Esophagus squamous epithelium (tissue), 4 donors: ENCODE data around the gene PLEKHN1.

Experiments
- POLR2A ChIP-seq, 4 donors: fragments of 450-650 bp; IDR thresholded peaks; one replicate each; pipeline ENCODE4 v1.6.1; 2017; ENCODE audit warnings: antibody characterized with exemption in 4 of 4, mild to moderate bottlenecking in 4 of 4, moderate library complexity in 3 of 4
- TF ChIP-seq, protein P1 (sequence below), 6 experiments: fragments of 450-650 bp in 4 of 6; fragments of 200-600 bp in 2 of 6; sonication (generic) in 2 of 6; IDR thresholded peaks; one replicate each; pipeline ENCODE4 v1.5.1; 2016 to 2019; ENCODE audit warnings: antibody characterized with exemption in 6 of 6, mild to moderate bottlenecking in 4 of 6, moderate library complexity in 4 of 6

DNA sequence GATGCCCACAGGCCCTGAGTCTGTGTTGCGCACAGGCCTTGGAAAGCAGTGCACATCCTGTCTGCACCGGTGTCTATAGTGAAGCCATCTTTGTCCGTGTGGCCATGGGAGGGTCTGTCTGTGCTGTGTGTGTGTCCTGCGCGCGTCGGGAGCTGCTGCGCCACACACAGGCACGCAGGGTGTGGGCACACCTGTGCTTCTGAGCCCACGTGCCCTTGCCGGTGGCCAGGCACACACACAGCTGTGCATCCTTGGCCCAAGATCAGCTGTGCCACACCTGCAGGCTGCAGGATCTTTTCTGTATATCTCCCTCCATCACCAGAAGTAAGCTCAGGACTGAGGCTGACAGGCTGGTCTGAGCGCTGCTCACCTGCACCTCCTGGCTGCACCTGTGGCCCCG is 45.8 kb upstream of the PLEKHN1 start:
- TF ChIP-seq POLR2A (IDR thresholded peaks at IDR 0.05): no peak
- TF ChIP-seq, protein P1, sequence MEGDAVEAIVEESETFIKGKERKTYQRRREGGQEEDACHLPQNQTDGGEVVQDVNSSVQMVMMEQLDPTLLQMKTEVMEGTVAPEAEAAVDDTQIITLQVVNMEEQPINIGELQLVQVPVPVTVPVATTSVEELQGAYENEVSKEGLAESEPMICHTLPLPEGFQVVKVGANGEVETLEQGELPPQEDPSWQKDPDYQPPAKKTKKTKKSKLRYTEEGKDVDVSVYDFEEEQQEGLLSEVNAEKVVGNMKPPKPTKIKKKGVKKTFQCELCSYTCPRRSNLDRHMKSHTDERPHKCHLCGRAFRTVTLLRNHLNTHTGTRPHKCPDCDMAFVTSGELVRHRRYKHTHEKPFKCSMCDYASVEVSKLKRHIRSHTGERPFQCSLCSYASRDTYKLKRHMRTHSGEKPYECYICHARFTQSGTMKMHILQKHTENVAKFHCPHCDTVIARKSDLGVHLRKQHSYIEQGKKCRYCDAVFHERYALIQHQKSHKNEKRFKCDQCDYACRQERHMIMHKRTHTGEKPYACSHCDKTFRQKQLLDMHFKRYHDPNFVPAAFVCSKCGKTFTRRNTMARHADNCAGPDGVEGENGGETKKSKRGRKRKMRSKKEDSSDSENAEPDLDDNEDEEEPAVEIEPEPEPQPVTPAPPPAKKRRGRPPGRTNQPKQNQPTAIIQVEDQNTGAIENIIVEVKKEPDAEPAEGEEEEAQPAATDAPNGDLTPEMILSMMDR (IDR thresholded peaks at IDR 0.05): no peak
